GM06990 (cell line): ENCODE results near the gene TMEM196.
"Not testable (repeated sequence)": the region's sequence is repeated elsewhere in the genome, so short reads cannot be mapped to it uniquely, and the experiment has no call there.

Experiments used
- DNase-seq: peaks from one replicate; pipeline ENCODE4 v3.0.0-alpha.2; 2011; ENCODE audit not compliant: insufficient read length; ENCODE audit errors: extremely low read depth
- H3K27me3 ChIP-seq: replicated peaks from 2 replicates; pipeline ENCODE4 v1.6.0; 2011; ENCODE audit warnings: low read length; ENCODE audit not compliant: control insufficient read depth, insufficient read depth
- H3K36me3 ChIP-seq: 2 replicates; pipeline ENCODE4 v1.5.1; 2011; ENCODE audit warnings: low read length; ENCODE audit not compliant: control insufficient read depth, insufficient read depth
- H3K4me3 ChIP-seq: replicated peaks from 2 replicates; pipeline ENCODE4 v1.5.1; 2011; ENCODE audit warnings: low read depth, mild to moderate bottlenecking, control low read depth, low read length
- TF ChIP-seq, protein P1 (sequence below): IDR thresholded peaks from 2 replicates; pipeline ENCODE4 v1.5.1; 2011; ENCODE audit warnings: low read length, control low read depth, mild to moderate bottlenecking, inconsistent platforms; ENCODE audit not compliant: insufficient read depth, poor library complexity, severe bottlenecking

TMEM196 gene

DNA sequence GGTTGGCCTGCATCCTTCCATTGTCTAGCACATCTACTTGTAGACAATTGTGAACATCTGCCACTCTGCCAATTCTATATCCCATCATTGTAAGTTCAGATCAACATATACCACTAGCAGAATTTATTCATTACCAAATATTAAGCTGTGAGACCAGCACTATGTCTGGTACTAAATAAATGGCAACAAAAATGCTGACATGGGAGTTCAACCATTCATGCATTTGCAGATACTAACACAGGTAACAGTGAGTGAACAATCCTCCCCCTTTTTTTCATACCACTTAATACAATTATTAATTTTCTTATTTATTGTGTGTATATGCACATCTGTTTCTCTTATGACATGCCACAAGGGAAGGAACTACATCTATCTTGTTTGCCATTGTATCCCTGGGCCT is 76.5 kb downstream of the TMEM196 start:
- Histone ChIP-seq H3K4me3 (no peak overlapping the region), H3K27me3 (no peaks in the 10 kb centered on the region), H3K36me3 (peaks cover 3% of the 10 kb centered on the region)
- TF ChIP-seq, protein P1, sequence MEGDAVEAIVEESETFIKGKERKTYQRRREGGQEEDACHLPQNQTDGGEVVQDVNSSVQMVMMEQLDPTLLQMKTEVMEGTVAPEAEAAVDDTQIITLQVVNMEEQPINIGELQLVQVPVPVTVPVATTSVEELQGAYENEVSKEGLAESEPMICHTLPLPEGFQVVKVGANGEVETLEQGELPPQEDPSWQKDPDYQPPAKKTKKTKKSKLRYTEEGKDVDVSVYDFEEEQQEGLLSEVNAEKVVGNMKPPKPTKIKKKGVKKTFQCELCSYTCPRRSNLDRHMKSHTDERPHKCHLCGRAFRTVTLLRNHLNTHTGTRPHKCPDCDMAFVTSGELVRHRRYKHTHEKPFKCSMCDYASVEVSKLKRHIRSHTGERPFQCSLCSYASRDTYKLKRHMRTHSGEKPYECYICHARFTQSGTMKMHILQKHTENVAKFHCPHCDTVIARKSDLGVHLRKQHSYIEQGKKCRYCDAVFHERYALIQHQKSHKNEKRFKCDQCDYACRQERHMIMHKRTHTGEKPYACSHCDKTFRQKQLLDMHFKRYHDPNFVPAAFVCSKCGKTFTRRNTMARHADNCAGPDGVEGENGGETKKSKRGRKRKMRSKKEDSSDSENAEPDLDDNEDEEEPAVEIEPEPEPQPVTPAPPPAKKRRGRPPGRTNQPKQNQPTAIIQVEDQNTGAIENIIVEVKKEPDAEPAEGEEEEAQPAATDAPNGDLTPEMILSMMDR = no peak
- DNase-seq = no peak

DNA sequence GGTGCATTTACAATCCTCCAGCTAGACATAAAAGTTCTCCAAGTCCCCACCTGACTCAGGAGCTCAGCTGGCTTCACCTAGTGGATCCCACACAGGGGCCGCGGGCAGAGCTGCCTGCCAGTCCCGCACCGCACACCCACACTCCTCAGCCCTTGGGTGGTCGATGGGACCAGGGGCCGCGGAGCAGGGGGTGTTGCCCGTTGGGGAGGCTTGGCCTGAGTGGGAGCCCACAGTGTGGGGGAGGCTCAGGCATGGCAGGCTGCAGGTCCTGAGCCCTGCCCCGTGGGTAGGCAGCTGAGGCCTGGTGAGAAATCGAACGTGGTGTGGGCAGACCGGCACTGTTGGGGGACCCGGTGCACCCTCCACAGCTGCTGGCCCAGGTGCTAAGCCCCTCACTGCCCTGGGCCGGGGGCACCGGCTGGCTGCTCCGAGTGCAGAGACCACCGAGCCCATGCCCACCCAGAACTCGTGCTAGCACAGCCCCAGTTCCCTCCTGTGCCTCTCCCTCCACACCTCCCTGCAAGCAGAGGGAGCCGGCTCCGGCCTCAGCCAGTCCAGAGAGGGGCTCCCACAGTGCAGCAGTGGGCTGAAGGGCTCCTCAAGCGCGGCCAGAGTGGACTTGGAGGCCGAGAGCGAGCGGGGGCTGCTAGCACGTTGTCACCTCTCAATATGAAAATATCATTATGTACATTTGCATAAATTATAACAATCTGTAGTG is 81.1 kb downstream of the TMEM196 start:
- no peak for DNase-seq
- no peak overlapping the region for H3K4me3 ChIP-seq
- no peaks in the 10 kb centered on the region for H3K27me3 ChIP-seq
- H3K36me3 ChIP-seq = no peaks in the 10 kb centered on the region; the same call in 1 of the 2 replicates
- TF ChIP-seq, protein P1 = no peak

DNA sequence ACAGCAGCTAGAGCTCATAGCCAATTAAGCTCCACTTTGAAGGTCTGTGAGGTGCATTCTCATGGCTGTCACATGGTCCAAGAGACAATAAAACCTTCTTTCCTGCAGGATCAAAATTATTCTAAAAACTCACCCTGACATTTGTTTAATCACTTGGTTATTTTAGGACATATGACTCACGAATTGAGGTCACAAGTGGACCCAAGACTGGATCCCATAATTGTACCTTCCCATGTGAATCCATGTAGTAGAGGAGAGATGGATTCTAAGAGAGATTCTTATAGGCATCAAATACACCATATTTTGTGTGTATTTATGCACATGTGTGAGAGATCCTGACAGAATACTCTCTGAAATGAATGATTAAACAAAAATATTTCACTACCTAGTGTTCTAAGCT is 82.7 kb downstream of the TMEM196 start:
- TF ChIP-seq, protein P1 = no peak
- no peak for DNase-seq
- Histone ChIP-seq H3K4me3 (no peak overlapping the region), H3K36me3 (no peaks in the 10 kb centered on the region), H3K27me3 (no peaks in the 10 kb centered on the region)

DNA sequence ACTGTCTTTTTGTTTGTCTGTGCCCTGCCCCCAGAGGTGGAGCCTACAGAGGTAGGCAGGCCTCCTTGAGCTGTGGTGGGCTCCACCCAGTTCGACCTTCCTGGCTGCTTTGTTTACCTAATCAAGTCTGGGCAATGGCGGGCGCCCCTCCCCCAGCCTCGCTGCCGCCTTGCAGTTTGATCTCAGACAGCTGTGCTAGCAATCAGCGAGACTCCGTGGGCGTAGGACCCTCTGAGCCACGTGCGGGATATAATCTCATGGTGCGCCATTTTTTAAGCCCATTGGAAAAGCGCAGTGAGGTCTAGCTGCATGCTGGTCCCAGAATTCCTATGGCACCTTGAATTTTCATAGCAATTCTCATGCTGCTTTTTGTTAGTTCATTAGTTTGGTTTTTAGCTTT is 84.3 kb downstream of the TMEM196 start:
- H3K27me3 ChIP-seq, DNase-seq, H3K4me3 ChIP-seq, H3K36me3 ChIP-seq: not testable (repeated sequence)

DNA sequence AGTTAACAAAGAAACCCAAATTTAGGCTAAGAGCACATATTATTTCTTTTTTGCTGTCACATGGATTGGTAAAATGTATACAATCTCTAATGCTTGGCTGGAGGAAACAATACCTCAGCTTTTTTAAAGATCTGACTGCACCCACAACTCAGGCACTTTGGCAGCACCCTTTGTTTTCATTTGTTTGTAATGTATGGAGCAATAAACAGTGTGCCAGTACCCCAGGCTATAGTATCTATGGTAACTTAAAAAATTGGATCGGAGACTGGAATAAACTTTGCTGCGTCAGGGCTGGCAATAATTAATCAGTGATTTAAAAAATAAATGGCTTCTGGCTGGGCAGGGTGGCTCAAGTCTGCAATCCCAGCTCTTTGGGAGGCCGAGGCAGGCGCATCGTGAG is 91.8 kb downstream of the TMEM196 start:
- no peak for DNase-seq
- no peak overlapping the region for H3K4me3 ChIP-seq
- TF ChIP-seq, protein P1 = no peak
- no peaks in the 10 kb centered on the region for H3K27me3 ChIP-seq
- no peaks in the 10 kb centered on the region for H3K36me3 ChIP-seq

DNA sequence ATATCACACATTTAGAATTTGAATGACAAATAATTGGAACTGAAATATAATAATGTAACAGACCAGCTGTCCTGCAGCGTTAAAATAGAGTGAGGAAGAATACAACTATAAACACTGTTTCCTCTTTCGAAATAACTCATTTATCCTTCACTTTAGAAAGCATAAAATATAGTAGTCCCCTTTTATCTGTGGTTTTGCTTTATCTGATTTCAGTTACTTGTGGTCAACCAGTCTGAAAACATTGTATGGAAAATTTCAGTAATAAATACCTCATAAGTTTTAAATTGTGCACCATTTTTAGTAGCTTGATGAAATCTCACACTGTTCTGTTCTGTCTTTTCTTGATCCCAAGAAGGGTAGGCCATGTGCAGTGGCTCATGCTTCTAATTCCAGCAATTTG is 96.2 kb downstream of the TMEM196 start:
- TF ChIP-seq, protein P1 = no peak
- no peak overlapping the region for H3K4me3 ChIP-seq
- DNase-seq = peak; percentile 19
- no peaks in the 10 kb centered on the region for H3K27me3 ChIP-seq
- no peaks in the 10 kb centered on the region for H3K36me3 ChIP-seq
